ENCODE results near the gene SEC11A.
"Not testable (repeated sequence)": the region's sequence is repeated elsewhere in the genome, so short reads cannot be mapped to it uniquely, and the experiment has no call there.

SEC11A gene

GRCh38 chr15:84736375-84736774 is 20.4 kb upstream of the SEC11A start:
- peak; percentile 82 for DNase-seq

- not testable (repeated sequence) for DNase-seq
Observed at GRCh38 chr15:84735480-84736061, 19.6 kb upstream of the SEC11A start.

GRCh38 chr15:84734794-84735479 is 19.0 kb upstream of the SEC11A start:
- peak; percentile 79 for DNase-seq

GRCh38 chr15:84731774-84732173 is 15.8 kb upstream of the SEC11A start:
- no peak for DNase-seq

- no peak for DNase-seq
Observed at GRCh38 chr15:84727429-84727828, 11.5 kb upstream of the SEC11A start.

- peak; percentile 59 for DNase-seq
Observed at GRCh38 chr15:84725001-84725491, 9.1 kb upstream of the SEC11A start.

- no peak for DNase-seq
Observed at GRCh38 chr15:84722628-84723027, 6.7 kb upstream of the SEC11A start.

- peak; percentile 30 for DNase-seq
Observed at GRCh38 chr15:84721371-84721770, 5.4 kb upstream of the SEC11A start.

GRCh38 chr15:84715441-84716035 is 401 bp downstream of the SEC11A start:
- peak; percentile 26 for DNase-seq

GRCh38 chr15:84714821-84715220 is 1.1 kb downstream of the SEC11A start:
- no peak for DNase-seq

- no peak for DNase-seq
Observed at GRCh38 chr15:84714372-84714771, 1.6 kb downstream of the SEC11A start.

GRCh38 chr15:84703808-84704207 is 12.1 kb downstream of the SEC11A start:
- DNase-seq: no peak

- DNase-seq: no peak
Observed at GRCh38 chr15:84702961-84703482, 12.9 kb downstream of the SEC11A start.

- DNase-seq: no peak
Observed at GRCh38 chr15:84699538-84700191, 16.3 kb downstream of the SEC11A start.

GRCh38 chr15:84697236-84697990 is 18.5 kb downstream of the SEC11A start:
- no peak for DNase-seq

- DNase-seq: no peak
Observed at GRCh38 chr15:84696757-84697156, 19.2 kb downstream of the SEC11A start.

- DNase-seq: no peak
Observed at GRCh38 chr15:84690342-84690741, 25.6 kb downstream of the SEC11A start.

GRCh38 chr15:84689858-84690257 is 26.1 kb downstream of the SEC11A start:
- no peak for DNase-seq

GRCh38 chr15:84686446-84686845 is 29.5 kb downstream of the SEC11A start:
- DNase-seq: not testable (repeated sequence)

- DNase-seq: no peak
Observed at GRCh38 chr15:84685304-84685703, 30.6 kb downstream of the SEC11A start.

- DNase-seq: no peak
Observed at GRCh38 chr15:84684092-84684491, 31.8 kb downstream of the SEC11A start.

- peak; percentile 49 for DNase-seq
Observed at GRCh38 chr15:84681831-84682230, 34.1 kb downstream of the SEC11A start.

- no peak for DNase-seq
Observed at GRCh38 chr15:84671211-84671610, 44.7 kb downstream of the SEC11A start.
